Keratinocyte (primary cell): Measurements from ENCODE around the gene RAB7B.

Experiments used
- CTCF ChIP-seq, 3 experiments: IDR thresholded peaks in 1 of 3; conservative IDR thresholded peaks in 1 of 3; optimal IDR thresholded peaks in 1 of 3; 2 replicates in 2 of 3; 3 replicates in 1 of 3; pipeline versions ENCODE3 to v1.5.1; 2011; ENCODE audit warnings: low read length in 3 of 3, mild to moderate bottlenecking in 3 of 3, moderate library complexity in 2 of 3, control low read depth in 1 of 3, inconsistent platforms in 1 of 3; ENCODE audit not compliant: insufficient read depth in 2 of 3; ENCODE audit errors: extremely low read depth in 1 of 3
- EZH2 ChIP-seq: IDR thresholded peaks from one replicate; pipeline ENCODE4 v1.6.1; 2012; ENCODE audit warnings: inconsistent platforms, mild to moderate bottlenecking, low read length, moderate library complexity

GRCh38 chr1:205955499-205955898, 47.7 kb downstream of the RAB7B start:
- TF ChIP-seq CTCF (optimal IDR thresholded peaks at IDR 0.05 in 1 of 3, IDR thresholded peaks at IDR 0.05 in 1 of 3, conservative IDR thresholded peaks at IDR 0.05 in 1 of 3; ENCODE audit: extremely low read depth in 1 of 3, insufficient read depth in 2 of 3, low read length in 3 of 3), result no peak
- TF ChIP-seq EZH2, result no peak
